Heart right ventricle (tissue), 16 donors: ENCODE results near the gene XRCC1. TPM values are rescaled to one million over a fixed set of nuclear protein-coding genes. Genes with fewer than 3 reads are reported as not detected.

ENCODE experiments used
- ATAC-seq, 8 donors: fragments of 200-7000 bp; cut with Tn5 transposase; one replicate each; pipeline ENCODE4 v1.9.1; 2020; ENCODE audit warnings: mild to moderate bottlenecking in 8 of 8, moderate library complexity in 8 of 8, moderate number of reproducible peaks in 1 of 8
- DNase-seq, 2 donors: peaks; one replicate each; pipeline ENCODE4 v3.0.0-alpha.2; 2020
- H3K27ac ChIP-seq, 10 donors: fragments of 200-600 bp; sonication (generic) in 2 of 10; one replicate each; pipeline versions ENCODE4 v1.5.0 to v1.8.0; 2020 to 2022; ENCODE audit warnings: mild to moderate bottlenecking in 3 of 10
- H3K27me3 ChIP-seq, 7 donors: fragments of 200-600 bp; one replicate each; pipeline ENCODE4 v1.8.0; 2021 to 2022; ENCODE audit warnings: mild to moderate bottlenecking in 2 of 7
- H3K36me3 ChIP-seq, 9 donors: fragments of 200-600 bp; sonication (generic) in 1 of 9; one replicate each; pipeline versions ENCODE4 v1.5.0 to v1.8.0; 2020 to 2022; ENCODE audit warnings: mild to moderate bottlenecking in 2 of 9
- H3K4me1 ChIP-seq, 9 donors: fragments of 200-600 bp; sonication (generic) in 1 of 9; one replicate each; pipeline versions ENCODE4 v1.5.0 to v1.8.0; 2020 to 2022; ENCODE audit warnings: mild to moderate bottlenecking in 4 of 9
- H3K4me3 ChIP-seq, 10 donors: fragments of 200-600 bp; sonication (generic) in 2 of 10; one replicate each; pipeline versions ENCODE4 v1.5.0 to v1.8.0; 2020 to 2022; ENCODE audit warnings: mild to moderate bottlenecking in 7 of 10, moderate library complexity in 2 of 10
- H3K9me3 ChIP-seq, 11 donors: fragments of 200-600 bp in 10 of 11; sonication (generic) in 2 of 11; one replicate each; pipeline versions ENCODE4 v1.5.0 to v1.8.0; 2013 to 2022; ENCODE audit warnings: mild to moderate bottlenecking in 2 of 11, control low read depth in 1 of 11, moderate library complexity in 1 of 11
- CTCF ChIP-seq, 9 donors: fragments of 200-600 bp; sonication (generic) in 2 of 9; IDR thresholded peaks; one replicate each; pipeline versions ENCODE4 v1.5.0 to v1.8.0; 2021 to 2022; ENCODE audit warnings: antibody characterized with exemption in 9 of 9, mild to moderate bottlenecking in 5 of 9, moderate library complexity in 1 of 9
- WGBS, 2 donors: extraction: QIAGEN DNeasy Blood & Tissue Kit; methylation state at CpG; one replicate each; pipeline ENCODE4 v1.1.7; 2013; ENCODE audit warnings: inconsistent platforms in 1 of 2; 5-methylcytosine and 5-hydroxymethylcytosine counted together
- intact Hi-C, 10 donors: fragments of 100-400 bp; cut with DNase I; formaldehyde crosslinking; loops; one replicate each; pipeline versions ENCODE4 v1.11.1 to v1.14.2; 2022
- polyA plus RNA-seq, 2 donors: library from polyadenylated mRNA; stranded (reverse); fragments of 200-250 nt; gene quantifications; one replicate each; pipeline ENCODE4 v1.2.3, GENCODE V29; 2013
- total RNA-seq, 10 donors: library from RNA; stranded (reverse); fragmentation: NEBNext Ultra II Directional in 3 of 10; extraction: Animal tissue kit (Norgen Biotek cat#: 25700) in 3 of 10; gene quantifications; one replicate each; pipeline versions ENCODE4 v1.2.1 to v1.2.4, GENCODE V29; 2021 to 2023
- donor health status: Arrhythmogenic right ventricular cardiomyopathy.
- donor health status: ischemic (EF 13 %, LVEDD 7.1; RV severe dilation, severe dysfunction).
- donor health status: healthy with polysubstance abuse.
- donor health status: DM: no; HTN: yes; CAD: no.
- donor health status: DM: no; HTN: no; CAD: no.
- donor health status: ischemic (EF 25% LVEDD 6.9; RV normal size, moderate dysfunction).
- donor health status: ischemic (EF 25% LVEDD 5.7; RV mildly dilated, moderate dysfunction).
- donor health status: healthy.
- donor health status: DM: yes; HTN: yes; CAD: no.
- donor health status: Ischemic cardiomyopathy.
- donor health status: ischemic (EF 35%, LVEDD 5.7; RV mildly dilated, moderate dysfunction).
- donor health status: nonischemic (EF 11% LVEDD 7.7; RV severe dilation, severe dysfunction).
- donor health status: DM: yes; HTN: yes; CAD: no.
- donor health status: PGD.
- donor health status: ischemic (EF 29% LVEDD 5.4; RV normal size, mild dysfunction).
- donor health status: nonischemic (EF 23%, LVEDD 6.1; RV moderate dilation, normal function).

The XRCC1 gene
- total and polyA plus RNA-seq, 12 donors, result 11.0 to 21.9 (median 17.7) TPM

GRCh38 chr19:43594081-43594697 is 18.9 kb upstream of the XRCC1 start:
- Histone ChIP-seq H3K27me3 (no peaks in the 10 kb centered on the region), H3K9me3 (no peaks in the 10 kb centered on the region), H3K27ac (peak overlapping the region in 4 of 10 donors; percentile 97 to 99 (median 98)), H3K36me3 (peaks cover 6 to 66% (median 38%) of the 10 kb centered on the region in 9 donors), H3K4me3 (peak overlapping the region in 9 of 10 donors; percentile 32 to 78 (median 73)), H3K4me1 (peaks cover 16 to 45% (median 38%) of the 10 kb centered on the region in 9 donors)
- intact Hi-C loops, result loop anchor here in 2 of 10 donors (5.0 to 10.0 kb wide), 2 partner anchors 57 to 59 kb away; partner anchors contain the start of gene ZNF575 (in 1 of the 2)
- DNase-seq (no peak), ATAC-seq (no peak)
- no peak for TF ChIP-seq CTCF (IDR thresholded peaks at IDR 0.05)
- WGBS, 2 donors, result 89 to 93% methylated on average over 10 of the region's 10 CpGs

- H3K4me3 ChIP-seq, result no peak overlapping the region
- intact Hi-C loops, result loop anchor here in 3 of 10 donors (2.0 to 10.0 kb wide), 3 partner anchors 16 to 58 kb away; partner anchors contain the start of gene ZNF575 (in 1 of the 3)
- no peaks in the 10 kb centered on the region for H3K9me3 ChIP-seq
- no peaks in the 10 kb centered on the region for H3K27me3 ChIP-seq
- 94 to 95% methylated on average over 36 to 37 of the region's 37 CpGs for WGBS, 2 donors
- TF ChIP-seq CTCF (IDR thresholded peaks at IDR 0.05), result no peak
- ATAC-seq (no peak), DNase-seq (no peak)
- H3K4me1 ChIP-seq, result peaks cover 16 to 39% (median 34%) of the 10 kb centered on the region in 9 donors
- H3K27ac ChIP-seq, result no peak overlapping the region
- H3K36me3 ChIP-seq, result peaks cover 6 to 65% (median 32%) of the 10 kb centered on the region in 9 donors
These were observed 17.5 kb upstream of the XRCC1 start for GRCh38 chr19:43592800-43593350.

GRCh38 chr19:43591904-43592772 is 16.8 kb upstream of the XRCC1 start:
- 95 to 96% methylated on average over 63 of the region's 63 CpGs for WGBS, 2 donors
- intact Hi-C loops, result loop anchor here in 3 of 10 donors (2.0 to 10.0 kb wide), 3 partner anchors 15 to 57 kb away; partner anchors contain the start of gene ZNF575 (in 1 of the 3)

More at GRCh38 chr19:43591904-43592772, 16.8 kb upstream of the XRCC1 start:
- no peaks in the 10 kb centered on the region for H3K27me3 ChIP-seq
- ATAC-seq (no peak), DNase-seq (no peak)
- peaks cover 6 to 72% (median 32%) of the 10 kb centered on the region in 9 donors for H3K36me3 ChIP-seq
- no peak overlapping the region for H3K27ac ChIP-seq
- no peaks in the 10 kb centered on the region for H3K9me3 ChIP-seq
- TF ChIP-seq CTCF (IDR thresholded peaks at IDR 0.05), result no peak
- peaks cover 10 to 32% (median 27%) of the 10 kb centered on the region in 9 donors for H3K4me1 ChIP-seq
- no peak overlapping the region for H3K4me3 ChIP-seq
